NCI-H1930 (cell line): ENCODE data around the gene DHX36.

ENCODE experiments used
- DNase-seq, 2 experiments: peaks; one replicate each; lab custom pipeline; 2025; lab: John Stamatoyannopoulos, UW

Gene DHX36

DNA sequence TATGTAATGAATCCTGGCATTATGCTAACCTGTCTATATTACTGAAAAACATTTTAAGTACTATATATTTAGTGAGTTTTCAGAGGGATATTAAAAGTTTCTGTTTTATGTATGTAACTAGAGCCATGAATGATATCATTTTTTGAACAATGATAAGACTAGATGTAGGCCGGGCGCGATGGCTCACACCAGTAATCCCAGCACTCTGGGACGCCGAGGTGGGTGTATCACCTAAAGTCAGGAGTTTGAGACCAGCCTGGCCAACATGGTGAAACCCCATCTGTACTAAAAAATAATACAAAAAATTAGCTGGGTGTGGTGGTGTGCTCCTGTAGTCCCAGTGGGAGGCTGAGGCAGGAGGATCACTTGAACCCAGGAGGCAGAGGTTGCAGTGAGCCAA lies 34.1 kb downstream of the DHX36 start:
- DNase-seq: no peak

DNA sequence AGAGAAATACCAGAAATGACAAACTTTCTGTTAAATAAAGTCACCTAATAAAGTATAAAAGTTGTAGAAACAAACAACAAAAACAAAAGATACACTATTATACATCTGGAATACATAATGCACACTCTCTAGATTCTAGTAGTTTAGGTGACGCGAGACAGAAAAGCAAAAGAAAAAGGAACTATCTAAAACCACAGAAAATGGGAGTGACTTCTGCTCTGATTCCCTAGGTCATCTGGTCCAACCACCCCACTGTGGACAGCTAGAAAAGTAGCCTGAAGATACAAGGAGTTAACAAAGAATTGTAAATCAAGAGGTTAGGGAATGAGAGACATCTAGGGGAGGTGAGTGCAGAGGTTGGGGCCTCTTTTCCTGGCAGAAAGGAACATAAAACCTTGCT lies 39.1 kb downstream of the DHX36 start:
- no peak for DNase-seq

DNA sequence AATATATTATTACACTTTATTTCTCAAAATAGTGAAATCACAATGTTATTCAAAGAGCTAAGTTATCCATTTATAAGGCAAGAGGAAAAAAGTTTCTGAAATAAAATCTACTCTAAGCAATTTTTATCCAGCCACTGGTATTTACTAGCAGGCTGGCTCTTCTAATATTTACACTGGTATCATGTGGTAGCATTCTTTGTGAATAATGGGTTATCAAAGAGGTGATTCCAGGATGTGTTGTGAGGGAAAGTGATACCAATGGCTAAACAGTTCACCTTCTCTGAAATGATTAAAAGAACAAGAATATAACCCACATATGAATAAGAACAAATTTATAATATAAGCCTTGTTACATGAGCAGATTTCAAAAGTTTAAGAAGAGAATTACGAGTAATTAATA lies 44.1 kb downstream of the DHX36 start:
- DNase-seq: no peak

DNA sequence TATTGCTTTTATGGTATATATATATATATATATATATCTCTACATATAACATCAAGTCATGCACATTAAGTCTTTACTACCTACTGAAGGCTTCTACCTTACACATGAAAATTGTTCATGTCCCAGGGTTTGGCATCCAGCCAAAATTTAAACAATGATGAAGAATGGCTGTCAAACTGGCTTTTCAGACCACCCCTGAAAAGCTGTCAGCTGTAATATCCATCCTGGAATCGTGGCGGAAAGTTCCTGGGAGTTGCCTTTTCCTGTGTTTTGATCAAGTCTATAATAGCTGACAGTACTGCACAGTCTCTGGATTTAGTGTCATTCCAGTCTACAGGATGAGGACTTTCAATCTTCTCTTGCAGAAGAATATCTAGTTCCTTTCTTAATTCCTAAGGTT lies 48.3 kb downstream of the DHX36 start:
- no peak for DNase-seq

DNA sequence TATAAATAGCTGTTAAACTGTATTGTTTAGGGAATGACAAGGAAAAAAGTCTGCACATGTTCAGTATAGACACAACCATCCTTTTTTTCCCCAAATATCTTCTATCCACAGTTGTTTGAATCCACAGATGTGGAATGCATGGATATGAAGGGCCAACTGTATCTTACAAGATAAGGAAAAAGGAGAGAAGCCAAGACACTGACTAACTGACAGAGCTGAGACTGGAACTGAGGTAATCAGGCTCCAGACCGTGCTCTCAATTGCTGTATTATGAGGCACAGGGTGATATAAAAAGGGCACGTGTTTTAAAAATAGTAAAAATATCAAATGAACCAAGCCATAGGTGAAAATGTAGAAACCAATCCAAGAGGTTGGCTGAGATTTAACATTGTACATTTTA lies 49.0 kb downstream of the DHX36 start:
- DNase-seq: no peak

DNA sequence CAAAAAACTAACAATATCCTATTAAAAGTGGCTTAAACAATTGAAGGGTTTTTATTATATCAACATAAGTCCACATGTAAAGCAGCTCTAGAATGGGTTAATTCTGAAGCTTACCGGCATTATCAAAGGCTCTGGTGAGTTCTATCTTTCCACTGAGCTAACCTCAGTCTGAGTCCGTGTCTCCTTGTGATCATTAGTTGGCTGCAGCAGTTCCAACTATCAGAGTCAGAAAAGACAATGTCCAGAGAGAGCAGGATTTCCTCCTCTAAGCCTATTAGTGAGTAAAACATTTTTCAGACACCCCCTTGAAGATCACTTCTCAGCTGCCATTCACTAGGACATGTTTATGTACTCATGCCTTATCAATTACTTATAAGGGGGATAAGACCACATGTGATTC lies 49.9 kb downstream of the DHX36 start:
- no peak for DNase-seq

DNA sequence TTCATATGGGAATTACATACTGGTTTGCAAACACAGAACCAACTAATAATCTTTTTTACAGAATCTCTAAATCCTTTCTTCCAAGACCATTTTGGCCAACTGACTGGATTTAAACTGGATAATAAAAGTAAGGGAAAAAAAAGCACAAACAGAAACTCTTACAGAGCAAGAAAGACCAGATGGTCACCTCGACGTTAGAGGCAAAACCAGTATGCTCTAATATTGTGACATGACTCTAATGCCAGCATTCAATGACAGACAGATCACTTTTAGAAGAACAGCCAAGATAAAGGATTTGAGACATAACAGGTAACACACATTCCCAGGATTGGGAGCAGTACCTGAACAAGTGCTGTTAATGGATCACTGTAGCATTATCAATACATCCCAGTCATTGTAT lies 50.9 kb downstream of the DHX36 start:
- DNase-seq: no peak

DNA sequence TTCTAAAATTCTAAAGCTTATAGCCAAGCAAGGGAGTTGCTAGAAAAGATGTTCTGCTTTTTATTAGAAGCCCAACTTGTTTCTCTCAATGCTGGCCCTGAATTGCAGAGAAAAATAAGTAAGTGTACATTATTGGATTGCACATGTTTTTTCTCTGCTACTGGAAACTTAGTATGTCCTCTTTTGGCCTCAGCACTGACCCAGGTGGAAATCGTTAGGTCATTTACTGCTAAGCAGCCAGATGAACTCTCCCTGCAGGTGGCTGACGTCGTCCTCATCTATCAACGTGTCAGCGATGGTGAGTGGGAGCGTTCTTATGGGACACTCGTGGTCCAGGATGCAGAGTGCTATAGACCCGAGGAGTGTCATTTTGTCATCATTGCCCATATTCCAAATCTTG lies 69.8 kb downstream of the DHX36 start:
- no peak for DNase-seq

DNA sequence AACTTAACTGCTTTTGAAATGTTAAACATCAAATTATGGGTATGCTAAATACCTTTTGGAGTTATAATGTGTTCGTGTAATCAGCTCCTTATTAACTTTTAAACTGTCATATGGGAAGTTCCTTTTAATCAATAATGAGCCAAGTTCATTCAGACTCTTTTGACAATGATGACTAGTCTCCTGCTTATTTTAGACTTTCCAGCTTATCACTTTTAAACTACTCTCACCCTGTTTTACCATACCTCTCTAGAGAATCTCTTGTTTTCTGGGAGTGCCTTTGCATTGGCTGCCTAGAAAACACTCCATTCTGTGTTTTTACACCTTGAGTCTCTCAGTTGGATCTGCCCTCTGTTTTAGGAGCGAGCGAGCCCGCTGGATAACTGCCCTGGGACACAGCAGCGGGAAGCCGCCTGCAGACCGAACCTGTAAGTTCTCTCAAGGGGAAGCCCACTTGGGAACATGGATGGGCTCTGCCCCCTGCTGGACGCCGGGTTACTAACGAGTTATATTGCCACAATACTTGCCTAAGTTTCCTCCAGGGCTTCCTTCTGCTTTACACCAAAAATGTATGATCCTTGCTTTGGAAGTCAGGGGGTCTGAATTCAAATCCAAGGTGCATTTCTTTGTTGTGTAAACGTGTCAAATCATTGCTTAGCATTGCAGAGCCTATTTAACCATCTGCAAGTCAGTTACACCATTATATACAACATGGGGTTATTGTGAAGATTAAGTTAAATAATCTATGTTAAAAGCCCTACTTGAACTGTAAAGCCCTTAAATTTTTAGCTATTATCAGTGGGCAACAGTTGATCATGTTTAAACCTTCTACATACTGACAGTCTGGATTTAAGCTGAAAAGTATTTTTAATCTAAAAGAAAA lies 71.3 kb downstream of the DHX36 start:
- peak; percentile 26 to 59 for DNase-seq

DNA sequence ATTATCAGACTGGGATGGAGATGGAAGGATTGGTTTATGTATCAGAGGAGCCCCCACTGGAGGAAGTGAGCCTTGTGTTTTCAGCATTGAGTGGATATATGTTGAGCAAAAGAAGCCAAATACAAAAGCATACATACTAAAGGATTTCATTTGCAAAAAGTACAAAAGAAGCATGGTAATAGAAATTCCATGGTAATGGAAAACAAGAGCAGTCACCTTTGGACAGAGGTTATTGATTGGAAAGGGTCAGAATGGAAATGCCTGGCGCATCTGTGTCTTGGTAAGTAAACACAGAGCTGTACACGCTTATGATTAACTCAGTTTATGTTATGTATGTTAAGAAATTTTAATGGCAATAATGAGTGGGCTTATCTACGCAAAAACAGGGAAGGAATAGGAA lies 72.7 kb downstream of the DHX36 start:
- no peak for DNase-seq

DNA sequence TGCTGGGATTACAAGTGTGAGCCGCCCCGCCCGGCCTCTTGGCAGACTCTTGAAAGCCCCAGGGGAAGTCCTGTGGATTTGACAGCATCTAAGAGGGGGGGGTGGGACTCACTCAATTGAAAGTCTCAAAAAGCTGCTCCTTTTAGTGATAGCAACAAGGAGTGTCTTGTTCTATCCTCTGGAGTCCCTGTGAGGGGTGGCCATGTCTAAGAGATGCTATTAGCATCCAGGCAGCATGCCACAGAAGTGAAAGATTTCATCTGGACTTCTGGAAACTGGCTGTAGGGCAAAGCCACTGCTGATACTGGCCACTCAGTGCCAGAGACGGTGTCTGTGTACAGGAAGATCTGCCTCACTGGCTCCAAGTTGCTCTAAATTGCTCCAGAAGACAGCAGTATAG lies 74.0 kb downstream of the DHX36 start:
- DNase-seq: no peak

DNA sequence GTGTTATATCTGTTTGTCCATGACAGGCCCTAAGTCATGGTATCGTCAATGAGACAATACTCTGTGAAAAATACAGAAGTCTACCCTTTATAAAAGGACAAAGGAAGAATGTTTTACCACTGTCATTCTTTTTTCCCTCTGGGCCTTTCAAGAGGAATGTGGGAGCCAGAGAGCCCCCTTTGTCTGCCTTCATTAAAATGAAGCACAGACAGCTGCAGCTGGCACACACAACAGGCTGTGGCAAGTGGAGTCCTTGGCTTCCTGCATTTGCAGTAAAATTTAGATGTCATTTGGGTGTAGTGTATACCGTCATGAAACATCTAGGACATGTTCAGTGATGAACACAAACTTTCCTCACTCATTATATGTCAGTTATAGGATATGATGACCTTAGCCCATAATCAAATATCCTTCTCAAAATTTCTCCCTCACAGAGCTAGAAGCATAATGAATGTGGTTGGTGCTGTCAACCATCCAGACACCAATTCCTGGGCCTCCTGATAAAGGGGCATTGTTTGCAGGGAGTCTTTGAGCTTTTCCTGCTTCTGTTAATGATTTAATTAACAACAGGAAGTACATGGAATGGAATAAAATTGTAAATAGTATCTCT lies 76.4 kb downstream of the DHX36 start:
- DNase-seq: peak in 1 of 2 experiments; percentile 18

DNA sequence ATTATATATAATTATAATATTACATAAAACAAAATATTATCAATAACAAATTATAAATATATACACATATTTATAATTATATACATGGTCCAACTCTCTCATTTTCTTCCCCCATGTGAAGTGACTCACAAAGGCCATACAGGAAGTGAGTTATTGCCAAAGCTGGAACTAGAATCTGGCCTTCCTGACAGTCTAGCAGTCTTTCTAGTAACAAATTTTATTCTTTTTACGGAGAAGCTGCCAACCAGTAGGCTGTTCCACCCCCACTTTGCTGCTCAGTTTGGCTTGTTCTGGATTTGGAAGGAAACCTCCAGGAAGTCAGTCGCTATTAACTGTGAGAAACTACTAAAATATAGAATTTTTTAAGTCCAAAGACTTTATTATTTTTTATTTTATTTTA lies 79.6 kb downstream of the DHX36 start:
- no peak for DNase-seq

DNA sequence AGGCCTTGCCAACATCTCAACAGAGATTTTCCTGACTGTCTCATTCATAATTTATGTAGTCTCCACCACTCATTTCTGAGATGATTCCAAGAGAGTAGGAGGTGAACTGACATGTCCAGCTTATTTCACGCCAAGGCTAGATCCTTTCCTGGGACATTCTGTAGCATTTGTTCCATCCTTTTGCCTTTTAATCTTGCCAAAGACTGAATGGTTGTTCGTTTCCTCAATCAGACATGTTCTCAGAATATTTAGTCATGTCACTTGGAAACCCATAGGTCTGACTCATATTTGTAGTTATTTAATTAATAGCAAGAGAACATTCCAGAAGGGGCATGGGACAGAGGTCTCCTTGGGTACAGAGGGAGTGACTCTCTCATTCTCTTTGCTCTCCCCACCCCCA lies 80.9 kb downstream of the DHX36 start:
- DNase-seq: no peak

DNA sequence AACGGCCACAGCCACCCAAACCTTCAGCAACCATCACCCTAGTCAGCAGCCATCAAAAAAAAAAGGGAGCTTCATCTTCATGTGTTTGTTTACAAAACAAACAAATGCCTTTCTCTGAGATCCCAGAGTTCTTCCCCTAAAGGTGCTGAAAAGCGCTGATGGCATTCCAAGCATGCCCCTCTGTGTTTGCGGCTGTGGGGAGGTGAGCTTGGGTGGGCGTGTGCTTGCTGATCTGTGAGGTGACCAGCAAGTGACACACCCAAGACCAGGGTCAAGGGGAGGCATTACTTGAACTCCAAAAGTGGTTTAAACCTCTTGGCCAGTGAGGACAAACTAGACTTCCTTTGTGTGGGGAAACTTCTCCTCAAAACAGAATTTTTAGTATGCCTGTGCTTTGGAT lies 81.5 kb downstream of the DHX36 start:
- DNase-seq: no peak

DNA sequence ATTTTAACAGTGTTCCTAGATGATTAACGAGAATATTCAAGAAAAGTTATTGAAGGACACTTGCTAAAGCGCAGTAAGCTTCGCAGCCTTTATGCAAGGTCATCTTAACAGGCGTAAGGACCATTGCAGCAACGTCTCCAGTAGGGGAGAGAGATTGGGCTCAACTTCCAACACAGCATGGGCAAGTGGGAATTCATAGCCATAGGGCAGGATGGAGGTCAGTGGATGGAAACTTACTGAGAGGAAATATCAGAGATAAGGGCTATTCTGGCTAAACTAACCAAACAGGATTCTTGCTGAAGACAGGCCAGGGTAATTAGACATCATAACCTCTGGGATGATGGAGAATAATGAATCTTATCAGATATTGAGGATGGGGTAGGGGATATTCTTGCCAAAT lies 82.8 kb downstream of the DHX36 start:
- DNase-seq: no peak

DNA sequence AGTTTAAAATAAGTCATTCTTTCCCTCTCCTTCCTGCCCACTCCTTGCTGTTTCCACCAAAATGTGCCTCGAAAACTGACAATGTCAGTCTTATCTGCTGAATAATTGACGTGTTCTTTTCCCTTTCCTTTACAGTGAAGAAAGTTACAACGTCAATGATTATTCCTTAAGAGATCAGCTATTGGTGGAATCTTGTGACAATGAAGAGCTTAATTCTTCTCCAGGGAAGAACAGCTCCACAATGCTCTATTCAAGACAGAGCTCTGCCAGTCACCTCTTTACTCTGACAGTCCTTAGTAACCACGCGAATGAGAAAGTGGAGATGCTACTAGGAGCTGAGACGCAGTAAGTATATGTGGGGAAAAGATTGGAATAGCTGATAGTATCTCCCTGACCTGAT lies 84.1 kb downstream of the DHX36 start:
- DNase-seq: no peak

DNA sequence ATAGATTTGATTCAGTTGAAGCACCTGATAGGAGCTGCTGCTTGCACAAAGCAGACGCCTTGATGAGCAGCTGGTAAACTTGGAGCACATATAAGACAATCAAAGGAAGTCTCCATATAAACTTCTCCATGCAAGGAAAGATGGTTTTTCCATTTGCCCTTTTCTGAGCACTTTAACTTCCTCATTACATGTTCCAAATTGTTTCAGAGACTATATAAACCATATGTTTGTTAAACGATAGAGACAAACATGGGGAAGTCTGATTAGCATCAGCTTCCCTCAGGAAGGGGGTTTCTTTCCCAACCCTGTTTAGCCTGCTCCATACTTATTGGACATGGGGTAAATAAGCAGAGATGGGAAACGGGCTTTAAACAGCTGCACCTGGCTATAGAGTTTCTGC lies 88.0 kb downstream of the DHX36 start:
- DNase-seq: no peak

DNA sequence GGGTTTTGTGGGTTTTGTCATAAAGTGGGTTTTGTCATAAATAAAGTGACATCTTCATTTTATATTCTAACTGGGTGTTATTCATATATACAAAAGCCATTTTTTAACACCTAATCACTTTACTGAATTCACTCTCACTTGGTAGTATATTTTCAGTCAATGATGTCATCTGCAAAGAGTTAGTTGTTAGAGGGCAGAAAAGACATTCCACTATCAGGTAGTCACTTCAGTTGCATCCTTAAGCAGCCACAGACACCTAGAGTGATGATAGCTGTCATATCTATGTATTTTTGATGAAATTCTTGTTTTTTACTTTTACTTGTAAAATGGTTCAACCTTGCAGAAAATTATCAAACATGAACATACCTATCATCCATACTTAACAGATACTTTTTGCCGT lies 89.0 kb downstream of the DHX36 start:
- DNase-seq: no peak

DNA sequence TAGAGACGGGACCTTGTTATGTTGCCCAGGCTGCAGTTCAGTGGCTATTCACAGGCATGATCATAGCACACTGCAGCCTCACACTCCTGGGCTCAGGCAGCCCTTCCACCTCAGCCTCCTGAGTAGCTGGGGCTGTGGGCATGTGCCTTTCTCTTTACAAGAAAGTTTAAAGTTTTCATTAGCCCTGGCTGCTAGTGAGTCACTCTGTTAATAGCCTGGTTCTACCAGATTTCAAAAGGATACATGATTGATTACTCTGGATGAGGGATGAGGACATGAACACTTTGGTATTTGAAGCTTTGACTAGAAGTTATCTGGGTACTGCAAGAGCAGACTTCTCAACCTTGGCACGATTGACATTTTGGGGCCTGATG lies 95.1 kb downstream of the DHX36 start:
- DNase-seq: no peak

DNA sequence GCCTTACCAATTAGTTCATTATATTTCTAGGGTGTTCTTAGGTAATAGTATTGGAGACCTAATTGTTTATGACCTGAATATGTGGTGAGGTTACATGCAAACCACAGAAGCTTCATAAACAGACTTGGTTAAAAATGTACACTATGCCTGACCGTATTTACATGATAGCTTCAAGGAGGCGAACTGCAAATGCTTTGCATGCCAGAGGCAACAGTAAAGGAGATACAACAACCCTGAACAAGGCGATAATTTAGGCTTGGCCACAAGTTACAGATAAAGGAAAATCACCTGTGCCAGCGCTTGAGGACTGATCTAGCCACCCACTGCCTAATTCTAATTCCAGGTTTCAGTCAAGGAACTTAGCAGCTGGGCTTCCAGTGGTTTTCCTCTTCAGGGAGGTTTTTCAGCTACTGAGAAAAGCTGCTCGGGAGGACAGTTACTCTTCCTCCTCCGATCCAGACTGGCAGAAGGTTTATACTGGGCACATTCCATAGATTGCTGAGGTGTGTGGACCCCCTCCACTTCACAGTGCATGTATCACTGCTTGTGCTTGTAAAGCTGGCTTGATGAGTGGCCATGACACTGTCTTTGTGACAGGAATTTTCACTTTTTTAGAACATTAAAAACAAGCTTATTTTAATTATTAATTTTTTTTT lies 95.6 kb downstream of the DHX36 start:
- no peak for DNase-seq

DNA sequence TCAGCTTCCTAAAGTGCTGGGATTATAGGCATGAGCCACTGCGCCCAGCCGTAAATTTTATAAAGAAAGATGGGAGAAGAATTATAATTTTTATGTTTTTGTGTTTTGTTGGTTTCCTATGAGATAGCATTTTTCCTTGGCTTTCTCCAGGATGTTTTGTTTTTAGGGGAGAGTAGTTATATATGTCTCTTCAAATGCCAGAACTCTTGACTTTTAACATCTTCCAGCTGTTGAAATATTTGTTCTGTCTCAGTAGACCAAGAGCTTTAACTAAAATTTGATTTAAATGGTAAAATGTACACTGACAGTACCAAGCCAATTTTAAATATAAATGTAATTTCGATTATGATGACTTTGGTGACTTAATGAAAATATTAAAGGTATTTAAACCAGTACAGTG lies 96.8 kb downstream of the DHX36 start:
- DNase-seq: no peak

DNA sequence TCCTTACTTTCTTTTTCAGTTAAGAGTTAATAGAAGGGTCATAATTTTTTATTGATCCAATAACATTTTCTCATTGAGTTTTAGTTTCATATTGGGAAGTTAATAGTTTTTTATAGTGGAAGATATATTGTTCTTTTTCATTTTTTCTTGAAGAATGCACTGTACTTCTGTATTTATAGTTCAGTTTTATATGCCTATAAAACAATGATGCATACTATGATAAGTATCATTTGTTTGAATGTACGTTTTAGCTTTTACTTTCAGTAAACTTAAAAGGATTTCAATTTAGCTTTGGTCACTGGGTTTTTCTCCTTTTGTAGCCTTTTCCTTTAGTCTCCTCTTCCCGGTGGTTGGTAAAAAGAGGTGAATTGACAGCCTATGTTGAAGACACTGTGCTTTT lies 98.8 kb downstream of the DHX36 start:
- DNase-seq: no peak
